Neural cell (in vitro differentiated cells): ENCODE measurements around the gene SH3RF3. TPM values are rescaled to one million over a fixed set of nuclear protein-coding genes. Genes with fewer than 3 reads are reported as not detected.

Experiments used
- H2AFZ ChIP-seq: fragments of 200-600, 300-800 bp; sonication (generic), shearing (Covaris generic); 2 replicates; pipeline ENCODE4 v1.6.0; 2014; ENCODE audit warnings: low read depth, mild to moderate bottlenecking, antibody characterized with exemption, low read length, moderate library complexity
- H3F3A ChIP-seq: fragments of 200-600 bp; shearing (Covaris generic); 2 replicates; pipeline ENCODE4 v1.6.1; 2016; ENCODE audit warnings: mild to moderate bottlenecking, moderate library complexity, mixed read lengths, antibody characterized with exemption, low read length; ENCODE audit not compliant: insufficient read depth, poor library complexity, severe bottlenecking
- H3K27ac ChIP-seq: fragments of 200-600, 300-800 bp; sonication (generic), shearing (Covaris generic); 2 replicates; pipeline ENCODE4 v1.5.1; 2014; ENCODE audit warnings: mild to moderate bottlenecking, low read length, moderate library complexity
- H3K27me3 ChIP-seq: fragments of 300-800, 200-600 bp; sonication (generic), shearing (Covaris generic); 2 replicates; pipeline ENCODE4 v1.6.0; 2014; ENCODE audit warnings: mild to moderate bottlenecking, low read depth, low read length, moderate library complexity; ENCODE audit not compliant: insufficient read depth
- H3K36me3 ChIP-seq: fragments of 300-800, 200-600 bp; sonication (generic), shearing (Covaris generic); 2 replicates; pipeline ENCODE4 v1.5.1; 2014; ENCODE audit warnings: mild to moderate bottlenecking, antibody characterized with exemption, low read length, moderate library complexity; ENCODE audit not compliant: insufficient read depth
- H3K4me2 ChIP-seq: fragments of 300-800, 200-600 bp; sonication (generic), shearing (Covaris generic); 2 replicates; pipeline ENCODE4 v1.6.0; 2014; ENCODE audit warnings: mild to moderate bottlenecking, low read length
- H3K4me3 ChIP-seq: fragments of 300-800, 200-600 bp; sonication (generic), shearing (Covaris generic); 2 replicates; pipeline ENCODE4 v1.5.1; 2014; ENCODE audit warnings: mild to moderate bottlenecking, low read length, moderate library complexity
- H3K79me2 ChIP-seq: fragments of 200-600 bp; shearing (Covaris generic); replicated peaks from 2 replicates; pipeline ENCODE4 v1.6.0; 2014; ENCODE audit warnings: mild to moderate bottlenecking, low read length, moderate library complexity; ENCODE audit not compliant: insufficient read depth
- H3K9ac ChIP-seq: fragments of 300-800, 200-600 bp; sonication (generic), shearing (Covaris generic); 2 replicates; pipeline ENCODE4 v1.6.1; 2016; ENCODE audit warnings: mild to moderate bottlenecking, low read length, mixed read lengths
- H3K9me2 ChIP-seq: fragments of 200-600 bp; shearing (Covaris generic); 2 replicates; pipeline ENCODE4 v1.6.1; 2016; ENCODE audit warnings: mild to moderate bottlenecking, low read length, mixed read lengths; ENCODE audit not compliant: insufficient read depth
- H3K9me3 ChIP-seq: fragments of 200-600, 300-800 bp; sonication (generic), shearing (Covaris generic); 2 replicates; pipeline ENCODE4 v1.6.1; 2016; ENCODE audit warnings: mild to moderate bottlenecking, mixed run types, low read length, moderate library complexity, mixed read lengths
- H4K20me1 ChIP-seq: fragments of 200-600 bp; shearing (Covaris generic); 2 replicates; pipeline ENCODE4 v1.6.1; 2016; ENCODE audit warnings: mild to moderate bottlenecking, mixed run types; ENCODE audit not compliant: insufficient read depth
- CTCF ChIP-seq: fragments of 450-650 bp; IDR thresholded peaks from 2 replicates; pipeline ENCODE4 v1.5.1; 2014; ENCODE audit warnings: antibody characterized with exemption, mild to moderate bottlenecking, moderate library complexity; ENCODE audit not compliant: poor library complexity, severe bottlenecking
- EP300 ChIP-seq: fragments of 450-650 bp; conservative IDR thresholded peaks from 2 replicates; pipeline ENCODE4 v1.6.1; 2014; ENCODE audit warnings: antibody characterized with exemption, mild to moderate bottlenecking, moderate library complexity; ENCODE audit not compliant: poor library complexity, severe bottlenecking
- EZH2 ChIP-seq: fragments of 200-600, 300-800 bp; shearing (Covaris generic), sonication (generic); IDR thresholded peaks from 2 replicates; pipeline ENCODE4 v1.6.1; 2014; ENCODE audit warnings: antibody characterized with exemption, low read length, borderline replicate concordance, mild to moderate bottlenecking; ENCODE audit not compliant: insufficient read depth, poor library complexity, severe bottlenecking
- MXI1 ChIP-seq: fragments of 450-650 bp; conservative IDR thresholded peaks from 2 replicates; pipeline ENCODE4 v1.6.1; 2014; ENCODE audit warnings: antibody characterized with exemption, mild to moderate bottlenecking; ENCODE audit not compliant: poor library complexity, severe bottlenecking
- POLR2AphosphoS5 ChIP-seq: IDR thresholded peaks from 2 replicates; pipeline ENCODE4 v1.6.1; 2012
- RAD21 ChIP-seq: fragments of 450-650 bp; conservative IDR thresholded peaks from 2 replicates; pipeline ENCODE4 v1.6.1; 2014; ENCODE audit warnings: antibody characterized with exemption, mild to moderate bottlenecking, moderate library complexity
- REST ChIP-seq: IDR thresholded peaks from 2 replicates; pipeline ENCODE4 v1.6.1; 2012; ENCODE audit warnings: borderline replicate concordance
- SMC3 ChIP-seq: fragments of 450-650 bp; conservative IDR thresholded peaks from 2 replicates; pipeline ENCODE4 v1.6.1; 2014; ENCODE audit warnings: antibody characterized with exemption, mild to moderate bottlenecking, moderate library complexity; ENCODE audit not compliant: poor library complexity
- TAF1 ChIP-seq: IDR thresholded peaks from 2 replicates; pipeline ENCODE4 v1.6.1; 2012; ENCODE audit warnings: low read depth
- polyA plus RNA-seq: library from polyadenylated mRNA; depleted of rRNA; stranded (reverse); fragments of >200 nt; gene quantifications from 2 replicates; pipeline ENCODE4 v1.2.3, GENCODE V29; 2014

SH3RF3 gene
- polyA plus RNA-seq, 1 donor from 2014 or later, result 0.53 TPM

- TF ChIP-seq POLR2AphosphoS5 (no peak), MXI1 (no peak), EZH2 (no peak), CTCF (no peak), REST (no peak), RAD21 (no peak), SMC3 (no peak), EP300 (no peak), TAF1 (no peak)
- Histone ChIP-seq H2AFZ (no peak overlapping the region), H3K9me3 (no peaks in the 10 kb centered on the region), H3K9ac (no peak overlapping the region), H3K4me3 (no peak overlapping the region), H3K9me2 (no peaks in the 10 kb centered on the region), H3K27ac (no peak overlapping the region), H3K4me2 (no peak overlapping the region), H3K27me3 (no peaks in the 10 kb centered on the region), H3K79me2 (no peaks in the 10 kb centered on the region), H4K20me1 (no peaks in the 10 kb centered on the region), H3F3A (no peaks in the 10 kb centered on the region), H3K36me3 (no peaks in the 10 kb centered on the region)
Measured at GRCh38 chr2:109340381-109340780, 211.4 kb downstream of the SH3RF3 start.

GRCh38 chr2:109341355-109342255 lies 212.6 kb downstream of the SH3RF3 start:
- no peak overlapping the region for H3K27ac ChIP-seq
- no peaks in the 10 kb centered on the region for H4K20me1 ChIP-seq
- TF ChIP-seq EP300 (no peak), TAF1 (no peak), RAD21 (no peak), CTCF (no peak), POLR2AphosphoS5 (no peak), EZH2 (no peak), REST (no peak)
- no peaks in the 10 kb centered on the region for H3K79me2 ChIP-seq
- H3K4me2 ChIP-seq, result no peak overlapping the region
- no peaks in the 10 kb centered on the region for H3K9me2 ChIP-seq
- H3K9me3 ChIP-seq, result no peaks in the 10 kb centered on the region
- H3K36me3 ChIP-seq, result no peaks in the 10 kb centered on the region
- H3F3A ChIP-seq, result no peaks in the 10 kb centered on the region
- H3K27me3 ChIP-seq, result no peaks in the 10 kb centered on the region
- no peak overlapping the region for H3K4me3 ChIP-seq
- H2AFZ ChIP-seq, result no peak overlapping the region
- no peak overlapping the region for H3K9ac ChIP-seq
